HL-60 (cell line): ENCODE measurements around the gene ERC2.

Experiments used
- DNase-seq, 2 experiments: peaks; one replicate each; pipeline ENCODE4 v3.0.0-alpha.2; 2010 to 2020; ENCODE audit warnings: low read depth in 1 of 2, low spot score in 1 of 2
- H3K27ac ChIP-seq: fragments of 250-450 bp; sonication (Bioruptor Pico); replicated peaks from 2 replicates; pipeline ENCODE4 v1.5.1; 2020; ENCODE audit warnings: mild to moderate bottlenecking, moderate library complexity
- H3K27me3 ChIP-seq: fragments of 250-450 bp; sonication (Bioruptor Pico); 2 replicates; pipeline ENCODE4 v1.5.1; 2021; ENCODE audit warnings: mild to moderate bottlenecking, moderate library complexity; ENCODE audit not compliant: insufficient read depth, poor library complexity, severe bottlenecking
- H3K4me3 ChIP-seq: replicated peaks from 2 replicates; pipeline ENCODE4 v1.5.1; 2011; ENCODE audit warnings: mild to moderate bottlenecking, control low read depth, low read length; ENCODE audit not compliant: insufficient read depth
- GABPA ChIP-seq: IDR thresholded peaks from 2 replicates; pipeline ENCODE4 v1.6.1; 2012; ENCODE audit warnings: low read depth
- POLR2AphosphoS5 ChIP-seq: IDR thresholded peaks from 2 replicates; pipeline ENCODE4 v1.6.1; 2012; ENCODE audit warnings: low read depth
- REST ChIP-seq: IDR thresholded peaks from 2 replicates; pipeline ENCODE4 v1.6.1; 2012; ENCODE audit warnings: low read depth; ENCODE audit not compliant: insufficient replicate concordance
- SPI1 ChIP-seq: IDR thresholded peaks from 2 replicates; pipeline ENCODE4 v1.6.1; 2012; ENCODE audit warnings: low read depth, mild to moderate bottlenecking, borderline replicate concordance
- TF ChIP-seq, protein P1 (sequence below): IDR thresholded peaks from one replicate; pipeline ENCODE4 v1.5.1; 2011; ENCODE audit warnings: low read length, control low read depth, inconsistent platforms; ENCODE audit not compliant: insufficient read depth

The ERC2 gene

DNA sequence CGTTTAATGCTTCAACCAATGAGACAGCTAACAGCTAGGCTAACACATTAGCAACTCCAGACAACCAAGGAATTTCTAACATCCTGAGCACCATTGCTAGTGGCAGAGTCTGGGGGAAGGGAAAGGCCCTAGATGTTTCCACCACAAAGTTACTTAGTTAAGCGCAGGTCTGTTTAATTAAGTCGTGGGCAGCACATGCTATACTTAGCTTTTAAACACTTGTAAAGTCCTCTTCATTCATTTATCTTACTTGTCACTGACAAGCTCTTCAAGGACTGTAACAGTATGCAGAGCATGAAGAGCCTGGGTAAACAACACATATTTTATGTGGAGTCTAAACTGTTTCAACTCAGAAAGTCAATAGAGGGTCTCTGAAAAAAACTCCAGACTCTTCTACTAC is 760.0 kb downstream of the ERC2 start:
- DNase-seq, result no peak
- TF ChIP-seq POLR2AphosphoS5 (no peak), REST (no peak), GABPA (no peak), SPI1 (no peak)
- TF ChIP-seq, protein P1, sequence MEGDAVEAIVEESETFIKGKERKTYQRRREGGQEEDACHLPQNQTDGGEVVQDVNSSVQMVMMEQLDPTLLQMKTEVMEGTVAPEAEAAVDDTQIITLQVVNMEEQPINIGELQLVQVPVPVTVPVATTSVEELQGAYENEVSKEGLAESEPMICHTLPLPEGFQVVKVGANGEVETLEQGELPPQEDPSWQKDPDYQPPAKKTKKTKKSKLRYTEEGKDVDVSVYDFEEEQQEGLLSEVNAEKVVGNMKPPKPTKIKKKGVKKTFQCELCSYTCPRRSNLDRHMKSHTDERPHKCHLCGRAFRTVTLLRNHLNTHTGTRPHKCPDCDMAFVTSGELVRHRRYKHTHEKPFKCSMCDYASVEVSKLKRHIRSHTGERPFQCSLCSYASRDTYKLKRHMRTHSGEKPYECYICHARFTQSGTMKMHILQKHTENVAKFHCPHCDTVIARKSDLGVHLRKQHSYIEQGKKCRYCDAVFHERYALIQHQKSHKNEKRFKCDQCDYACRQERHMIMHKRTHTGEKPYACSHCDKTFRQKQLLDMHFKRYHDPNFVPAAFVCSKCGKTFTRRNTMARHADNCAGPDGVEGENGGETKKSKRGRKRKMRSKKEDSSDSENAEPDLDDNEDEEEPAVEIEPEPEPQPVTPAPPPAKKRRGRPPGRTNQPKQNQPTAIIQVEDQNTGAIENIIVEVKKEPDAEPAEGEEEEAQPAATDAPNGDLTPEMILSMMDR, result no peak
- no peaks in the 10 kb centered on the region for H3K27me3 ChIP-seq
- no peak overlapping the region for H3K4me3 ChIP-seq
- H3K27ac ChIP-seq, result no peak overlapping the region

GRCh38 chr3:55704521-55704920 is 763.7 kb downstream of the ERC2 start:
- DNase-seq, result no peak

DNA sequence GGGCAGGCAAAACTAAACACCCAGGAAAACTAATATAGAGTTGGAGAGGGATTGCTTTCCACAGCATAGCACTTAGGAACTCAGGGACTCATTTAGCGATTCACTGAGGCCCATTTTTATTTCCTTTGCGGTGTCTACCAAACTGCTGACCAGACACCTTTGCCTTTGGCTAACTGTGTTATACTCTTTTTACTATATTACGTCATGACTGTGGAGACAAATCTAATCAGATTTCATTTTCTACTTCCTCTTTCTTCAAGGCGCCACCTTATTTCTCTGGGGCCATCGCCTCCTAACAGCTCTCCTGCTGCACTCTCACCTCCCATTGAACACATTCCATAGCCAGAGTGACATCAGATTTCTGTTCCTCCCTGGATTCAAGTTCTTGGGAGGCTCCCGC is 765.4 kb downstream of the ERC2 start:
- Histone ChIP-seq H3K4me3 (no peak overlapping the region), H3K27me3 (no peaks in the 10 kb centered on the region), H3K27ac (no peak overlapping the region)
- no peak for DNase-seq
- TF ChIP-seq POLR2AphosphoS5 (no peak), GABPA (no peak), REST (no peak), SPI1 (no peak)
- TF ChIP-seq, protein P1, result no peak

More at GRCh38 chr3:55704521-55704920, 763.7 kb downstream of the ERC2 start:
- TF ChIP-seq POLR2AphosphoS5 (no peak), REST (no peak), SPI1 (no peak), GABPA (no peak)
- TF ChIP-seq, protein P1, result no peak
- Histone ChIP-seq H3K4me3 (no peak overlapping the region), H3K27me3 (no peaks in the 10 kb centered on the region), H3K27ac (no peak overlapping the region)
